HG03354 (cell line): ENCODE results near the gene SMAD6.
"Not testable (repeated sequence)": the region's sequence is repeated elsewhere in the genome, so short reads cannot be mapped to it uniquely, and the experiment has no call there.

ENCODE experiments used
- ATAC-seq: cut with Tn5 transposase; IDR thresholded peaks from one replicate; pipeline ENCODE4 v1.9.1; 2021; ENCODE audit warnings: mild to moderate bottlenecking; ENCODE audit not compliant: unreplicated experiment, poor library complexity, severe bottlenecking

Gene SMAD6

DNA sequence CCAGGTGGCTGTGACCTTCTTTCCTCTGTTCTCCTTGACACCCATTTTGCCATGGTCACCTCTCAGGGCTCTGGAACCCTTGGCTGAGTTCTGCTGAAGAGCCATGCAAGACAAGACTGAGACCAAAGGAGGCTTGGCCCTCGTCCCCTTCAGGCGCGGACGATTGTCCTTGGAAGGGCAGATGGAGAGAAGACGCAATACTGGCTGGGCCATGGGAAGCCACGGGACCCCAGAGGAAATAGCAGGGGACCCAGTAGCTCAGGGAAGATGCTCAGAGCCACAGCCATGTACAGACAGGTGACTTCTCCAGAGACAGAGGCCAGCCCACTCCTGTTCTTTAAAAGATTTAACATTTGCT lies 125.6 kb downstream of the SMAD6 start:
- ATAC-seq, result no peak

GRCh38 chr15:66828817-66829541 lies 126.9 kb downstream of the SMAD6 start:
- ATAC-seq, result not testable (repeated sequence)

GRCh38 chr15:66829551-66830121 lies 127.6 kb downstream of the SMAD6 start:
- ATAC-seq, result no peak

DNA sequence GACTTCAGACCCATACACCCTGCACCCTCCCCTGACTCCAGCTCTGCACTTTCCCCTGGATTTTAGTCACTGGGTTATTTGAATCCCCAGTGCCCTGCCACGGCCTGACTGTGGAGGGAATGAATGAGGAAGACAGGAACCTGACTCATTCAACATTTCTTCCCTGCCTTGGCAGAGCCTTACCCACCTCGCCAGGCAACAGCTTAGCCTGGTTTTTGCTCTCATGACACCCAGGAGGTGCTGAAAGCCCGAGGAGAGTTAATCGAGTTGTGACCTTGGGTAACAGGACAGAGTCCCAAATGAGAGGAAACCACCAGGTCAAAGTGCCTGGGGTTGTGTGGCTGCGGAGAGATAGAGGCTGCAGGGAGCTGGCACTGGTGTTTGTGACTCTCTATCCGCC lies 128.3 kb downstream of the SMAD6 start:
- ATAC-seq, result no peak

DNA sequence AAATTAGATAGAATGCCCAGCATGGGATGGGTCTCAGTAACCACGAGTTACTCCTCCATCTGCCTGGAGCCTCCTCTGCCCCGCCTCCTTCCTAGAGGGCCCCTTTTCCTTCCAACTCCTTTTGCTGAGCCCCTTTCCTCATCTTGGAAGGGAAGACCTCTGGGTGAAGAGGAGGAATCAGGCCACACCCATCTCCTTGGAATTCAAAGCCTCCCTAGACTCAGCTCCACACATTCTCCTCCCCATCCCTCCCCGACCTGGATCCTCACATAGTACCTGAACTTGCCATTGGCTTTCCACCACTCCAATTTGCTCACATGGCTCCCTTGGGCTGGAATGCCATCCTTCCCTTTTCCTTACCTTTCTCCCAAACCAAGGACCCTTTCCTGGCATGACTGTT lies 128.8 kb downstream of the SMAD6 start:
- no peak for ATAC-seq

- no peak for ATAC-seq
Observed at GRCh38 chr15:66831289-66831688, 129.3 kb downstream of the SMAD6 start.

DNA sequence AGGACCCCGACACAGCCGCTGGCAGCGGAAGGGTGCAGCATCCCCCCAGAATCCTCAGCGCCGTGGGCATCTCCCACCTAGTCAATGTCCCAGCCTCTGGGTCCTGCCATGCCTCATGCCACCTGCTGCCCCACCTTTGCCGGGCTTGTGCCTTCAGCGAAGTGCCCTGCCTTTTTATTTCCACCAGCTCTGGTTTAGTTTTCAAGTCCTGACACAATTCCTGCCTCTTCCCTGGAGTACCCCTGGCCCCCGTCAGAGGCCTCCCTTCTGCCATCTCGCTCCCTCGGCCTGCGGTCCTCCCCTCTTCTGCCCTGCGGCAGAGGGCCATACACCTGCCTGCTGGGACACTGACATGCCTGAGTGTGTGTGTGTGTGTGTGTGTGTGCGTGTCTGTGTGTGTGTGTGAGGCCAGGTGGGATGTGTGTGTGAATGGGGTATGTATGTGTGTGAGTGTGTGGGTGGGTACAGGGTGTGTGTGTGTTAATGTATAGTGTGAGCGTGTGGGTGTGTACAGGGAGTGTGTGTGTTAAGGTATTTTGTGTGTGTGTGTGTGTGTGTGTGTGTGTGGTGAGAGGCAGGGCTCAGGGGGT lies 129.9 kb downstream of the SMAD6 start:
- no peak for ATAC-seq
